ENCODE results near the gene CCDC126.

The CCDC126 gene

GRCh38 chr7:23607130-23607529 lies 9.9 kb downstream of the CCDC126 start:
- Mint-ChIP-seq H3K27me3 (no peaks in the 10 kb centered on the region), H3K9me3 (no peaks in the 10 kb centered on the region), H3K4me1 (peaks cover 3% of the 10 kb centered on the region), H3K36me3 (ENCODE audit: low read depth) (peaks cover 3% of the 10 kb centered on the region), H3K4me3 (no peak overlapping the region), H3K27ac (no peak overlapping the region)
- ATAC-seq (no peak), DNase-seq (no peak)

- no peaks in the 10 kb centered on the region for H3K27me3 Mint-ChIP-seq
- no peaks in the 10 kb centered on the region for H3K9me3 Mint-ChIP-seq
- ATAC-seq (no peak), DNase-seq (no peak)
- peaks cover 7% of the 10 kb centered on the region for H3K36me3 Mint-ChIP-seq (ENCODE audit: low read depth)
- H3K4me3 Mint-ChIP-seq: no peak overlapping the region
- H3K4me1 Mint-ChIP-seq: peaks cover 3% of the 10 kb centered on the region
- no peak overlapping the region for H3K27ac Mint-ChIP-seq
Observed at GRCh38 chr7:23607866-23608265, 10.7 kb downstream of the CCDC126 start.

- Mint-ChIP-seq H3K9me3 (peaks cover 29% of the 10 kb centered on the region), H3K4me1 (peaks cover 3% of the 10 kb centered on the region), H3K4me3 (no peak overlapping the region), H3K27me3 (no peaks in the 10 kb centered on the region), H3K27ac (no peak overlapping the region), H3K36me3 (ENCODE audit: low read depth) (peaks cover 54% of the 10 kb centered on the region)
- ATAC-seq (no peak), DNase-seq (no peak)
Observed at GRCh38 chr7:23615331-23615730, 18.1 kb downstream of the CCDC126 start.

GRCh38 chr7:23616593-23616992 lies 19.4 kb downstream of the CCDC126 start:
- Mint-ChIP-seq H3K27me3 (no peaks in the 10 kb centered on the region), H3K4me1 (peaks cover 3% of the 10 kb centered on the region), H3K36me3 (ENCODE audit: low read depth) (peaks cover 54% of the 10 kb centered on the region), H3K4me3 (no peak overlapping the region), H3K9me3 (peaks cover 29% of the 10 kb centered on the region), H3K27ac (no peak overlapping the region)
- DNase-seq (no peak), ATAC-seq (no peak)

DNA sequence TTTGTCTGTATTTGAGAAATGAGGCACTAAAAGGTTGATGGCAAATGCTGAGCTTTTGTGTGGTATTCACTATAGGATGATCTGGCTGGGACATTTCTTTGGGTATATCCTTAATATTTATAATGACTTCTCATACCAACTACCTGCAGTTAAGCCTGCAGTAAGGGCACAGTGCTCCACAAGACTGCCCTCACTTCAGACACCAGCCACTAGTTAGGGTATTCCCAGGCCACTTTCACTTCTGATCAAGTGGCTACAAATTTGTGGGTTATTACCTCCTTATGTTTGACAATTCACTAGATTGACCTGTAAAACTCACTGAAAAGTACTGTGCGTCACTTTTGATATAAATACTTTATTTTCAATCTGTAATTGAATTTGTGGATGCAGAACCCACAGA lies 20.3 kb downstream of the CCDC126 start:
- DNase-seq (no peak), ATAC-seq (no peak)
- Mint-ChIP-seq H3K36me3 (ENCODE audit: low read depth) (peaks cover 53% of the 10 kb centered on the region), H3K4me1 (peaks cover 3% of the 10 kb centered on the region), H3K27me3 (no peaks in the 10 kb centered on the region), H3K27ac (no peak overlapping the region), H3K4me3 (no peak overlapping the region), H3K9me3 (peaks cover 29% of the 10 kb centered on the region)

- H3K27ac Mint-ChIP-seq: no peak overlapping the region
- DNase-seq: no peak
- H3K4me3 Mint-ChIP-seq: no peak overlapping the region
- peaks cover 3% of the 10 kb centered on the region for H3K4me1 Mint-ChIP-seq
- H3K9me3 Mint-ChIP-seq: peaks cover 29% of the 10 kb centered on the region
- H3K27me3 Mint-ChIP-seq: no peaks in the 10 kb centered on the region
- no peak for ATAC-seq
- H3K36me3 Mint-ChIP-seq (ENCODE audit: low read depth): peaks cover 48% of the 10 kb centered on the region
Observed at GRCh38 chr7:23618241-23618640, 21.1 kb downstream of the CCDC126 start.

GRCh38 chr7:23619141-23619540 lies 22.0 kb downstream of the CCDC126 start:
- H3K27me3 Mint-ChIP-seq: no peaks in the 10 kb centered on the region
- no peak overlapping the region for H3K4me3 Mint-ChIP-seq
- H3K36me3 Mint-ChIP-seq (ENCODE audit: low read depth): peaks cover 42% of the 10 kb centered on the region
- peaks cover 27% of the 10 kb centered on the region for H3K9me3 Mint-ChIP-seq
- ATAC-seq (no peak), DNase-seq (no peak)
- H3K4me1 Mint-ChIP-seq: peaks cover 3% of the 10 kb centered on the region
- H3K27ac Mint-ChIP-seq: no peak overlapping the region

- peaks cover 10% of the 10 kb centered on the region for H3K9me3 Mint-ChIP-seq
- H3K27ac Mint-ChIP-seq: no peak overlapping the region
- H3K36me3 Mint-ChIP-seq (ENCODE audit: low read depth): peaks cover 19% of the 10 kb centered on the region
- H3K4me3 Mint-ChIP-seq: no peak overlapping the region
- H3K4me1 Mint-ChIP-seq: peaks cover 3% of the 10 kb centered on the region
- no peak for DNase-seq
- no peak for ATAC-seq
- no peaks in the 10 kb centered on the region for H3K27me3 Mint-ChIP-seq
Observed at GRCh38 chr7:23622506-23622925, 25.3 kb downstream of the CCDC126 start.

DNA sequence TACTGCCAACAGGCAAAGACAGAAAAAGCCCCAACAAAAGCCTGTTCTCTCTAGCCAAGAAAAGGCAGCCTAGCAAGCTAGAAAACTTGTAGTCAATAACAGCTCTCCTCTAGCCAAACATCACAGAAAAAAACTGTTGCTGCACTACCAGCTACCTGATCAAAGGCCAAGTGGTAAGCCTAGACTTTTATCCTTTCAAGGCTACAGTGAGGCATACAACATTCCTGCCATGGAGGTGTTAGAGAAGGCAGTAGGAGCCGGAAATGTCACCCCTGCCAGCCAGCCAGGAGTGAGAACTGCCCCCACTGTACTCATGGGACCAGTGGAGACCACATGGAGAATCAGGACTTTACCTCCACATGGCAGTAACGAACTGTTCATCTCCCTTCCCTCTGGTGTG lies 31.2 kb downstream of the CCDC126 start:
- Mint-ChIP-seq H3K27ac (no peak overlapping the region), H3K4me3 (no peak overlapping the region), H3K36me3 (ENCODE audit: low read depth) (peaks cover 6% of the 10 kb centered on the region), H3K27me3 (no peaks in the 10 kb centered on the region), H3K9me3 (no peaks in the 10 kb centered on the region), H3K4me1 (no peaks in the 10 kb centered on the region)
- DNase-seq (no peak), ATAC-seq (no peak)

GRCh38 chr7:23633417-23633816 lies 36.2 kb downstream of the CCDC126 start:
- no peak overlapping the region for H3K27ac Mint-ChIP-seq
- H3K36me3 Mint-ChIP-seq (ENCODE audit: low read depth): peaks cover 2% of the 10 kb centered on the region
- H3K9me3 Mint-ChIP-seq: no peaks in the 10 kb centered on the region
- H3K4me1 Mint-ChIP-seq: no peaks in the 10 kb centered on the region
- no peaks in the 10 kb centered on the region for H3K27me3 Mint-ChIP-seq
- H3K4me3 Mint-ChIP-seq: no peak overlapping the region
- ATAC-seq (no peak), DNase-seq (no peak)

DNA sequence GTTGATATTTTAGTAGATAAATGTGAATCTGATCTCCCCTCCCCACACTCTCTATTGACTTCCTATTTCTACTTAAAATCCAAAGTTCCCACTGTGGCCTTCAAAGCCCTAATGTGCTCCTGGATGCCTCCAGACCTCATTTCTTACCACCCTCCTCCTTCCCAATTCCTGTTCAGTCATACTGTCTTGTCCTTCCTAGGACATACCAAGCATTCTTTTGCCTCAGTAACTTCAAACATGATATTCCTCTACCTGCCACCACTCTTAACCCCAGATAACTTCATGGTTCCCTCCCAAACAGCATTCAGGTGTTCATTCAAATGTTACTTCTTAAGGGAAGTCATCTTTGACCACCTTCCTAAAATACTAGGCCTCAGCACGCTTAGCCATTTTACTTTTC lies 48.6 kb downstream of the CCDC126 start:
- no peak for DNase-seq
- H3K27ac Mint-ChIP-seq: no peak overlapping the region
- peaks cover 5% of the 10 kb centered on the region for H3K4me1 Mint-ChIP-seq
- no peak for ATAC-seq
- H3K27me3 Mint-ChIP-seq: no peaks in the 10 kb centered on the region
- no peaks in the 10 kb centered on the region for H3K36me3 Mint-ChIP-seq (ENCODE audit: low read depth)
- H3K4me3 Mint-ChIP-seq: no peak overlapping the region
- H3K9me3 Mint-ChIP-seq: no peaks in the 10 kb centered on the region

GRCh38 chr7:23653942-23654341 lies 56.8 kb downstream of the CCDC126 start:
- Mint-ChIP-seq H3K9me3 (peaks cover 31% of the 10 kb centered on the region), H3K4me3 (no peak overlapping the region), H3K4me1 (no peaks in the 10 kb centered on the region), H3K36me3 (ENCODE audit: low read depth) (peaks cover 7% of the 10 kb centered on the region), H3K27me3 (no peaks in the 10 kb centered on the region), H3K27ac (no peak overlapping the region)
- DNase-seq (no peak), ATAC-seq (no peak)

DNA sequence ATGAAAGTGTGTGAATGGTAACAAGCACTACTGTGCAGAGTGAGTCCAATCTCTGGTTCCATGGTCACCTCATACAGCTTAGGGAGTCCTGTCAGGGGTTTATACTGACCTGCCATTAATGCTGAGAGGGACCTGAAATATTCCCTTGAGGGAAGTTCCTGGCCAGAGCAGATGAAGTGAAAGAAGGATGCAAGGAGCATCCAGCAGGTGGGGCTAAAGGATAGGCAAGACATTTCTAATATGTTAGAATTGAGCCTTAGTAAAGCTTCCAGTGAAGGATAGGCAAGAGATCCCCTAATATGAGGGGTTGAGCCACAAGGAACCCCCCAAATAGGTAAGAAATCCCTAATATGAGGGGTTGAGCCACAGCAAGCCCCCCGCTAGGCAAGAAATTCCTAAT lies 57.3 kb downstream of the CCDC126 start:
- ATAC-seq: no peak
- no peak for DNase-seq
- H3K27ac Mint-ChIP-seq: no peak overlapping the region
- no peaks in the 10 kb centered on the region for H3K27me3 Mint-ChIP-seq
- H3K36me3 Mint-ChIP-seq (ENCODE audit: low read depth): peaks cover 7% of the 10 kb centered on the region
- H3K4me3 Mint-ChIP-seq: no peak overlapping the region
- peaks cover 35% of the 10 kb centered on the region for H3K9me3 Mint-ChIP-seq
- H3K4me1 Mint-ChIP-seq: no peaks in the 10 kb centered on the region

GRCh38 chr7:23655433-23655832 lies 58.3 kb downstream of the CCDC126 start:
- Mint-ChIP-seq H3K27ac (no peak overlapping the region), H3K4me3 (no peak overlapping the region), H3K36me3 (ENCODE audit: low read depth) (peaks cover 7% of the 10 kb centered on the region), H3K27me3 (no peaks in the 10 kb centered on the region), H3K4me1 (no peaks in the 10 kb centered on the region), H3K9me3 (peaks cover 36% of the 10 kb centered on the region)
- DNase-seq: no peak
- no peak for ATAC-seq

DNA sequence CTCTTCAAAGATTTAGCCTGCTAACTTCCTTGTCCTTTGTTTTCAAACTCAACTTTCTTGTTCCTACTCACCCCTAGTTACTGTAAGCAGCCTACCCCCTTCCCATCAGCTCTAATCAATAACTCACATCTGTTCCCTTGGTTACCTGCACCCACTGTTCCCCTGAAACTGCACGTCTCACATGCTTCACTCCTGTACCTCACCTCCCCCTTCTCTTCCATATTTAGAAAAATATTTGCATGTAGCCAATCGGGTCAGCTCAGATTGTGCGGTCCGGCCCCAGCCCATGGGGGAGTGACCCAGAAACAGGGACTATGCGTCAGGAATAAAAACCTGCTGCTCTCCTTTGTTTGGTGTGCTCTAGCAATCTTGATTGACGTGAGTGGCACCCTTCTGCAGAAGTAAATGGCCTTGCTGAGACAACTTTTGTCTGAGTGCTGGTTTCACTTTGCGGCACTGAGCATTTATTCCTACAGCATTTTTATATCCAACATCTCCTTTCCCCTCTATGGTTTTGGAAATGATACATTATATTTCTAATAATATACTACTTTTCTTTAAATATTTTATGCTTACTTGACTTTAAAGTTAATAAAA lies 61.7 kb downstream of the CCDC126 start:
- H3K4me3 Mint-ChIP-seq: no peak overlapping the region

GRCh38 chr7:23661385-23661784 lies 64.2 kb downstream of the CCDC126 start:
- H3K4me3 Mint-ChIP-seq: no peak overlapping the region
- peaks cover 20% of the 10 kb centered on the region for H3K9me3 Mint-ChIP-seq
- ATAC-seq: no peak
- no peaks in the 10 kb centered on the region for H3K4me1 Mint-ChIP-seq
- H3K36me3 Mint-ChIP-seq (ENCODE audit: low read depth): no peaks in the 10 kb centered on the region
- DNase-seq: no peak
- no peak overlapping the region for H3K27ac Mint-ChIP-seq
- no peaks in the 10 kb centered on the region for H3K27me3 Mint-ChIP-seq

More for the DNA sequence above, 61.7 kb downstream of the CCDC126 start:
- Mint-ChIP-seq H3K4me1 (no peaks in the 10 kb centered on the region), H3K36me3 (ENCODE audit: low read depth) (peaks cover 3% of the 10 kb centered on the region), H3K27me3 (no peaks in the 10 kb centered on the region), H3K27ac (no peak overlapping the region), H3K9me3 (peaks cover 32% of the 10 kb centered on the region)
- ATAC-seq (no peak), DNase-seq (no peak)

Measured in activated naive CD8-positive, alpha-beta T cell treated with anti-CD3 and anti-CD28 coated beads, Interleukin-2, amount 50 U/mL, for 24 hours (primary cell).